Mesenchymal stem cell (in vitro differentiated cells and primary cell): Measurements from ENCODE around the gene LRRTM3. TPM values are rescaled to one million over a fixed set of nuclear protein-coding genes. Genes with fewer than 3 reads are reported as not detected.

Experiments used
- DNase-seq: peaks from one replicate; pipeline ENCODE4 v3.0.0-alpha.2; 2013
- H2AFZ ChIP-seq: one replicate; pipeline ENCODE4 v1.6.1; 2013; ENCODE audit warnings: low read depth, mild to moderate bottlenecking, control low read depth, inconsistent platforms, low read length, moderate library complexity
- H2AK5ac ChIP-seq: 2 replicates; pipeline ENCODE4 v1.6.1; 2013; ENCODE audit warnings: low read length, moderate library complexity, mild to moderate bottlenecking, inconsistent platforms; ENCODE audit not compliant: severe bottlenecking
- H2BK120ac ChIP-seq: one replicate; pipeline ENCODE4 v1.6.1; 2013; ENCODE audit warnings: low read depth, mild to moderate bottlenecking, inconsistent platforms, low read length, moderate library complexity
- H2BK12ac ChIP-seq, 2 experiments: one replicate each; pipeline ENCODE4 v1.6.1; 2013; ENCODE audit warnings: inconsistent platforms in 2 of 2, low read length in 2 of 2, mild to moderate bottlenecking in 2 of 2, moderate library complexity in 2 of 2, control low read depth in 1 of 2
- H2BK15ac ChIP-seq: one replicate; pipeline ENCODE4 v1.6.1; 2013; ENCODE audit warnings: mild to moderate bottlenecking, low read depth, inconsistent platforms; ENCODE audit not compliant: poor library complexity, severe bottlenecking
- H2BK5ac ChIP-seq: 2 replicates; pipeline ENCODE4 v1.6.1; 2013; ENCODE audit warnings: low read depth, mild to moderate bottlenecking, low read length, control low read depth, inconsistent platforms; ENCODE audit not compliant: poor library complexity, severe bottlenecking
- H3K14ac ChIP-seq, 2 experiments: one replicate each; pipeline ENCODE4 v1.6.1; 2013; ENCODE audit warnings: inconsistent platforms in 2 of 2, low read length in 2 of 2, control low read depth in 1 of 2, mild to moderate bottlenecking in 1 of 2, moderate library complexity in 1 of 2
- H3K18ac ChIP-seq, 2 experiments: one replicate each; pipeline ENCODE4 v1.6.1; 2013; ENCODE audit warnings: inconsistent platforms in 2 of 2, low read length in 2 of 2, control low read depth in 1 of 2, low read depth in 1 of 2, mild to moderate bottlenecking in 1 of 2
- H3K23ac ChIP-seq, 2 experiments: one replicate each; pipeline ENCODE4 v1.6.1; 2013; ENCODE audit warnings: inconsistent platforms in 2 of 2, low read length in 2 of 2, mild to moderate bottlenecking in 2 of 2, moderate library complexity in 2 of 2, control low read depth in 1 of 2
- H3K27ac ChIP-seq: 2 replicates; pipeline ENCODE4 v1.5.1; 2013; ENCODE audit warnings: mild to moderate bottlenecking, moderate library complexity, low read length, control low read depth, inconsistent platforms; ENCODE audit not compliant: poor library complexity, severe bottlenecking
- H3K27me3 ChIP-seq, 2 experiments: 2 replicates each; pipeline versions ENCODE4 v1.6.1 to v1.7.0; 2013; ENCODE audit warnings: low read length in 2 of 2, mild to moderate bottlenecking in 2 of 2, moderate library complexity in 2 of 2, control low read depth in 1 of 2, inconsistent platforms in 1 of 2; ENCODE audit not compliant: control insufficient read depth in 1 of 2, insufficient read depth in 1 of 2
- H3K36me3 ChIP-seq, 2 experiments: 2 replicates each; pipeline versions ENCODE4 v1.6.1 to v1.7.0; 2013; ENCODE audit warnings: low read length in 2 of 2, control low read depth in 1 of 2, inconsistent platforms in 1 of 2, low read depth in 1 of 2, mild to moderate bottlenecking in 1 of 2; ENCODE audit not compliant: insufficient read depth in 2 of 2, control insufficient read depth in 1 of 2
- H3K4ac ChIP-seq, 2 experiments: one replicate each; pipeline ENCODE4 v1.6.1; 2013; ENCODE audit warnings: inconsistent platforms in 2 of 2, low read length in 2 of 2, mild to moderate bottlenecking in 2 of 2, moderate library complexity in 2 of 2, control low read depth in 1 of 2, low read depth in 1 of 2
- H3K4me1 ChIP-seq: 2 replicates; pipeline ENCODE4 v1.6.1; 2013; ENCODE audit warnings: low read depth, low read length, control low read depth; ENCODE audit not compliant: control insufficient read depth, insufficient read depth
- H3K4me2 ChIP-seq: 2 replicates; pipeline ENCODE4 v1.6.1; 2013; ENCODE audit warnings: low read length, mild to moderate bottlenecking, inconsistent platforms; ENCODE audit not compliant: poor library complexity, severe bottlenecking
- H3K4me3 ChIP-seq, 2 experiments: 2 replicates each; pipeline versions ENCODE4 v1.5.1 to v1.7.0; 2013; ENCODE audit warnings: low read length in 2 of 2, mild to moderate bottlenecking in 2 of 2, control low read depth in 1 of 2, low read depth in 1 of 2; ENCODE audit not compliant: insufficient read depth in 1 of 2
- H3K79me1 ChIP-seq: replicated peaks from 2 replicates; pipeline ENCODE4 v1.6.1; 2013; ENCODE audit warnings: mild to moderate bottlenecking, control low read depth, low read length, inconsistent platforms; ENCODE audit not compliant: poor library complexity, severe bottlenecking
- H3K9ac ChIP-seq: 2 replicates; pipeline ENCODE4 v1.7.0; 2013; ENCODE audit warnings: mild to moderate bottlenecking, low read length, moderate library complexity
- H3K9me3 ChIP-seq: 2 replicates; pipeline ENCODE4 v1.7.0; 2013; ENCODE audit warnings: mild to moderate bottlenecking, low read length; ENCODE audit not compliant: control insufficient read depth
- H4K8ac ChIP-seq: one replicate; pipeline ENCODE4 v1.6.1; 2013; ENCODE audit warnings: inconsistent platforms, mild to moderate bottlenecking, low read length, moderate library complexity
- H4K91ac ChIP-seq: one replicate; pipeline ENCODE4 v1.6.1; 2013; ENCODE audit warnings: mild to moderate bottlenecking, low read length, inconsistent platforms
- WGBS: methylation state at CpG from one replicate; pipeline ENCODE4 v1.1.7; 2013; ENCODE audit warnings: mixed read lengths; 5-methylcytosine and 5-hydroxymethylcytosine counted together
- polyA plus RNA-seq, 2 experiments: library from polyadenylated mRNA; stranded (reverse); fragments of 200-250 nt; gene quantifications; one replicate each; pipeline ENCODE4 v1.2.3, GENCODE V29; 2013

LRRTM3 gene
- polyA plus RNA-seq (2013, experiment 1 of 2), result not detected
- not detected for polyA plus RNA-seq (2013, experiment 2 of 2)

DNA sequence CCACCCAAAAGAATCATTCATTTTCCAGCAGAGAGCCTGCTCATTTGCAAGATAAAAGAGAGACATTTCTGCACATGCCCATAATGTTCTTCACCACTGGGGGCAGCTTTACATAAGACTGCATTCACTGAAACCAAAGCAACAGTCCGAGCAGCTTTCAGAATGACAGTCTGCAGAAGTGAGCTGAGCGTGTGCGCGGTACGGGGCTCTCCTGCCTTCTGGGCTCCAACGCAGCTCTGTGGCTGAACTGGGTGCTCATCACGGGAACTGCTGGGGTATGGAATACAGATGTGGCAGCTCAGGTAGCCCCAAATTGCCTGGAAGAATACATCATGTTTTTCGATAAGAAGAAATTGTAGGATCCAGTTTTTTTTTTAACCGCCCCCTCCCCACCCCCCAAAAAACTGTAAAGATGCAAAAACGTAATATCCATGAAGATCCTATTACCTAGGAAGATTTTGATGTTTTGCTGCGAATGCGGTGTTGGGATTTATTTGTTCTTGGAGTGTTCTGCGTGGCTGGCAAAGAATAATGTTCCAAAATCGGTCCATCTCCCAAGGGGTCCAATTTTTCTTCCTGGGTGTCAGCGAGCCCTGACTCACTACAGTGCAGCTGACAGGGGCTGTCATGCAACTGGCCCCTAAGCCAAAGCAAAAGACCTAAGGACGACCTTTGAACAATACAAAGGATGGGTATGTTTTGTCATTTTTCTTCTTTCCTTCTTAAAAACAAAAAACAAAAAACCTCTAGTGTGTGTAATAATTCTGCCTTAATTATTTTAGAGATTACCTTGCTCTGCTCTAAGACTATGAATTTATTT, at the start of gene LRRTM3:
Gene LRRTM3, plus strand, starts transcription at position 141 of the 820 bp plus-strand sequence.
- Histone ChIP-seq H2AK5ac (no peak within 1 kb of the TSS), H3K4ac (no peak within 1 kb of the TSS), H3K27ac (no peak within 1 kb of the TSS), H3K4me1 (peaks cover 2% of the 10 kb centered on the region), H3K4me3 (peak within 1 kb of the TSS; percentile 56 to 70), H2AFZ (no peak within 1 kb of the TSS), H2BK15ac (no peak within 1 kb of the TSS), H2BK12ac (no peak within 1 kb of the TSS), H3K9ac (no peak within 1 kb of the TSS), H3K9me3 (no peaks in the 10 kb centered on the region), H3K14ac (peak within 1 kb of the TSS in 1 of 2 experiments; percentile 64), H3K27me3 (peaks cover 10 to 58% of the 10 kb centered on the region in 2 experiments), H4K91ac (no peak within 1 kb of the TSS), H3K18ac (no peak within 1 kb of the TSS), H3K4me2 (peak within 1 kb of the TSS; percentile 99), H3K36me3 (no peaks in the 10 kb centered on the region), H2BK5ac (no peak within 1 kb of the TSS), H3K23ac (no peak within 1 kb of the TSS), H4K8ac (no peak within 1 kb of the TSS), H2BK120ac (no peak within 1 kb of the TSS), H3K79me1 (no peaks in the 10 kb centered on the region)
- WGBS, result 21% methylated on average over 14 of the region's 16 CpGs
- DNase-seq, result peak; percentile 74

DNA sequence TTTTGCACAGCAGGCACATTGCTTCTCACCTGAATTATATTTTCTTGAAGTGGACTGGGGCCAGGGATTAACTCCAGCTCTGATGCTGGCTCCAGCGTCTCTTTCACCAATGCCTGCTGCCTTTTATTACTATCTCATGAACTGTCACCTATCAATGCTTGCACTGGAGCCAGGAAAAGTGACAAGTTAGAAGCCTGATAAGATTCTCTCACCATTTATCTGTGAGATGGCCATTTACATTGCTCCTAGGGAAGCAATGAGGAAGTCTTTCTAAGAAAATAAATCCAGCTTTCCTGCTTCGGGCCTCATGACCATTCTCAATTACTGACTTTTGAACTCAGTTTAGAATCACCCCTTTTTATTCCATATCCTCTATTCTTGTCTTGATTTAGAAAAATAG, 48.5 kb upstream of the LRRTM3 start:
- Histone ChIP-seq H3K27ac (no peak overlapping the region), H3K9me3 (no peaks in the 10 kb centered on the region), H3K27me3 (no peaks in the 10 kb centered on the region), H3K4me3 (no peak overlapping the region), H3K79me1 (no peaks in the 10 kb centered on the region), H3K4me2 (no peak overlapping the region), H3K4ac (no peak overlapping the region), H2BK5ac (no peak overlapping the region), H3K14ac (no peak overlapping the region), H2BK15ac (no peak overlapping the region), H2AFZ (no peak overlapping the region), H3K9ac (no peak overlapping the region), H3K36me3 (no peaks in the 10 kb centered on the region), H2BK12ac (no peak overlapping the region), H4K91ac (no peak overlapping the region), H3K18ac (no peak overlapping the region), H2BK120ac (no peak overlapping the region), H3K23ac (no peak overlapping the region), H2AK5ac (no peak overlapping the region), H3K4me1 (no peaks in the 10 kb centered on the region), H4K8ac (no peak overlapping the region)
- DNase-seq, result no peak
- WGBS, result 72% methylated on average over 2 of the region's 2 CpGs

DNA sequence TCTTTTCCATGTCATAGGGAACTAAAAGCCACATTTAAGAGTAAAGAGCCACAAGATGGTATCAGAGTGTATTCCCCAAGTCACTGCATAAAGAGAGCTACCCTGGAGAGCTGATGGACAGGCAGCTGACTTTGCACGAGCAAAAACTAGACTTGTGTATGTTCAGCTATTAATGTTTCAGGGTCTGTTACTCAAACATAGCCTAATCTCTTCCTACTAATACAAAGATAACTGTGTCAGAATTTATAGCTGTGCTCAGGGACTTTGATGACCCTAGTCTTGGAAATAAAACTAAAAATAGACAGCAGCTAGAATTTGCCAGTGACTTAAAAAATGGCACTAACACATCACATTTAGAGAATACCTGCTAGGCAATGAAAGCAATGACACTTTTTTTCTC, 45.5 kb upstream of the LRRTM3 start:
- WGBS, result no CpG with 5 or more reads among the region's 1 CpG
- H3K4ac ChIP-seq, result no peak overlapping the region

DNA sequence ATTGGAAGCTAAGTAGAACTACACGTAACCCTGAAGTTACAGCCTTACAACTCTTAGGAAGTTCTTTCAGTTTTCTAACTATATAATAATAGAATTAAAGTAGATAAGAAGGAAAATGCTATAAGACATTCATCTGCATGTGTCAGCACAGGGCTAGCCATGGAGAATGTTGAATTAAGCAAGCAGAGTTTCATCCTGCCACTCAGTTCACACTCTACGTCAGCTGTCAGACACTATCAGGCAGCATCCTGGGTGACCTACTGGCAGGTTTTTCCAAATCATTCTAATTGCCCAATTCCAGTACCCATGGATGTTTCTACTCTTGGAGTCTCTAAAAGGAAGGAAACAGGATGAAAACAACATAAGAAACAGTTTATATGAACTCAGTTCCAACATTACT, 45.0 kb upstream of the LRRTM3 start:
- 56% methylated on average over 1 of the region's 2 CpGs for WGBS
- H3K27me3 ChIP-seq, result no peaks in the 10 kb centered on the region
- H3K36me3 ChIP-seq, result no peaks in the 10 kb centered on the region
- H2AFZ ChIP-seq, result no peak overlapping the region
- H3K9me3 ChIP-seq, result no peaks in the 10 kb centered on the region
- H3K4me3 ChIP-seq, result no peak overlapping the region
- DNase-seq, result no peak
- H2BK120ac ChIP-seq, result no peak overlapping the region
- H2AK5ac ChIP-seq, result no peak overlapping the region
- H3K4me1 ChIP-seq, result no peaks in the 10 kb centered on the region
- no peak overlapping the region for H4K91ac ChIP-seq
- no peaks in the 10 kb centered on the region for H3K79me1 ChIP-seq
- H3K9ac ChIP-seq, result no peak overlapping the region
- H4K8ac ChIP-seq, result no peak overlapping the region
- H3K4ac ChIP-seq, result no peak overlapping the region
- H2BK5ac ChIP-seq, result no peak overlapping the region
- H3K14ac ChIP-seq, result no peak overlapping the region
- no peak overlapping the region for H2BK15ac ChIP-seq
- no peak overlapping the region for H3K18ac ChIP-seq
- H2BK12ac ChIP-seq, result no peak overlapping the region
- no peak overlapping the region for H3K27ac ChIP-seq
- no peak overlapping the region for H3K23ac ChIP-seq
- H3K4me2 ChIP-seq, result no peak overlapping the region

More for the DNA sequence above, 45.5 kb upstream of the LRRTM3 start:
- H3K27ac ChIP-seq, result no peak overlapping the region
- H2AFZ ChIP-seq, result no peak overlapping the region
- H3K79me1 ChIP-seq, result no peaks in the 10 kb centered on the region
- no peak overlapping the region for H3K18ac ChIP-seq
- no peak overlapping the region for H3K4me3 ChIP-seq
- H2BK12ac ChIP-seq, result no peak overlapping the region
- no peak overlapping the region for H2BK15ac ChIP-seq
- H3K4me1 ChIP-seq, result no peaks in the 10 kb centered on the region
- H3K27me3 ChIP-seq, result no peaks in the 10 kb centered on the region
- no peak overlapping the region for H3K14ac ChIP-seq
- H2BK5ac ChIP-seq, result no peak overlapping the region
- no peak overlapping the region for H3K23ac ChIP-seq
- no peak overlapping the region for H2AK5ac ChIP-seq
- H4K8ac ChIP-seq, result no peak overlapping the region
- no peaks in the 10 kb centered on the region for H3K36me3 ChIP-seq
- no peak overlapping the region for H4K91ac ChIP-seq
- no peak overlapping the region for H3K9ac ChIP-seq
- no peak for DNase-seq
- no peak overlapping the region for H2BK120ac ChIP-seq
- no peak overlapping the region for H3K4me2 ChIP-seq
- H3K9me3 ChIP-seq, result no peaks in the 10 kb centered on the region
